ENCODE data around the gene AUNIP. TPM values are rescaled to one million over a fixed set of nuclear protein-coding genes. Genes with fewer than 3 reads are reported as not detected.

Gene AUNIP
- total and polyA plus RNA-seq, 2 of the 8 experiments (the other 6 are each of a cell fraction or from before 2014, with no cell fraction given) = 18.6 to 23.2 TPM

DNA sequence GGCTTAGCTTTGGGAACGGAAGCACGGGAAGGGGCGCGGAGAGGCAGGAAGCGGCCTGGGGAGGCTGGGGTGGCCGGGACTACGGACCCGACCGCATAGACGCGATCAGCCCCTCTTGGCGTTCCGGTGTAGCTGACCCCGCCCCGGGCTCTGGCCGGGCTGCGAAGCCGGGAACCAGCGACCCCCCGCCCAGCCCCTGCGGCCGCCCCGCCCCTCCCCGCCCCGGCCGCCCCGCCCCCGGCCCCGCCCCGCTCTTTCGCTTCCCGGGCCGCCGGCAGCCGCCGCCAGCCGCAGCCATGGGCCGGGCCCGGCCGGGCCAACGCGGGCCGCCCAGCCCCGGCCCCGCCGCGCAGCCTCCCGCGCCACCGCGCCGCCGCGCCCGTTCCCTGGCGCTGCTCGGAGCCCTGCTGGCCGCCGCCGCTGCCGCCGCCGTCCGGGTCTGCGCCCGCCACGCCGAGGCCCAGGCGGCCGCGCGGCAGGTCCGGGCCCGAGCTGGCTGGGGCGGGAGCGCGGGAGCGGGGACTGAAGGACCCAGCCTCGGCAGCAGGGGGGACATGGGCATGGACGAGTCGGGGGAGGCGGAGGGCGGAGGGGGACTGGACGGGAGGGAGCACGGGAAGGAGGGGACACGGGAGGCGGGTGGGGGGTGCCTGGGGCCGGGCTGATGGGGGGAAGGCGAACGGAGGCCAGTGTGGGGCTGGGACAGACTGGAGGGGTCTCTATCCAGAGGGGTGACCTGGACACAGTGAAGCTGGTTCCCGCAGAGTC lies 59.1 kb downstream of the AUNIP start, which contains the start of gene SELENON:
SELENON (plus strand) TSS at position 259 of the 768 bp plus-strand sequence; CDS start at position 297, 38 bp downstream.
- H3K9ac ChIP-seq (replicated peaks in 1 of 4; ENCODE audit: extremely low read depth in 1 of 4, low read depth in 3 of 4, low read length in 3 of 4) = peak within 1 kb of the TSS; percentile 41 to 95 (median 50); a peak in 6 of 7 replicates
- H3K23ac ChIP-seq (ENCODE audit: insufficient read length) = no peak within 1 kb of the TSS
- no peak within 1 kb of the TSS for H2BK20ac ChIP-seq (ENCODE audit: low read length)
- H2AK5ac ChIP-seq (ENCODE audit: low read depth, low read length) = no peak within 1 kb of the TSS
- peak within 1 kb of the TSS; percentile 55; the same call in 1 of the 2 replicates for H2BK5ac ChIP-seq (ENCODE audit: low read depth, low read length)
- CTCF ChIA-PET (ENCODE audit: partially characterized antibody) = interaction anchor here (0.6 to 8.3 kb wide), 17 partner anchors 11 to 281 kb away, joined by 3 to 83 read pairs (median 8); no protein-coding TSS in a partner anchor
- peak within 1 kb of the TSS; percentile 21 for H2BK120ac ChIP-seq (replicated peaks; ENCODE audit: low read depth, low read length)
- FAIRE-seq (no peak), DNase-seq (ENCODE audit: low read depth in 1 of 2, low spot score in 2 of 2) (peak in 1 of 2 experiments; percentile 87)
- peak within 1 kb of the TSS; percentile 83 to 96 for H3K4me2 ChIP-seq (ENCODE audit: insufficient read depth in 1 of 2, low read depth in 2 of 2, low read length in 2 of 2)
- H3K4me1 ChIP-seq (replicated peaks in 1 of 4; ENCODE audit: control insufficient read depth in 3 of 4, insufficient read depth in 4 of 4, low read length in 3 of 4) = peaks cover 7 to 14% (median 11%) of the 10 kb centered on the region in 4 experiments; a peak in 6 of 7 replicates
- H3K27me3 ChIP-seq (replicated peaks in 1 of 4; ENCODE audit: control insufficient read depth in 3 of 4, extremely low read depth in 1 of 4, insufficient read depth in 3 of 4, low read length in 3 of 4) = peaks cover 0 to 2% (median under 1%) of the 10 kb centered on the region in 4 experiments; a peak in 3 of 7 replicates
- peak within 1 kb of the TSS; percentile 52 for H4K91ac ChIP-seq (replicated peaks; ENCODE audit: insufficient read length, low read length)
- H4K5ac ChIP-seq (ENCODE audit: insufficient read length, low read depth, low read length) = peak within 1 kb of the TSS; percentile 89
- no peak within 1 kb of the TSS for H3K27ac ChIP-seq (ENCODE audit: low read depth, low read length)
- peak within 1 kb of the TSS; percentile 44 for H3K4ac ChIP-seq (replicated peaks; ENCODE audit: insufficient read length, low read depth, low read length)
- H3K79me1 ChIP-seq (ENCODE audit: low read depth, low read length) = no peaks in the 10 kb centered on the region; the same call in 1 of the 2 replicates
- no peaks in the 10 kb centered on the region for H3K9me3 ChIP-seq (ENCODE audit: insufficient read depth in 2 of 2, low read depth in 1 of 2, low read length in 1 of 2)
- H4K20me1 ChIP-seq (replicated peaks in 1 of 2; ENCODE audit: control insufficient read depth in 1 of 2, insufficient read depth in 2 of 2, low read length in 2 of 2) = peaks cover 0 to 8% of the 10 kb centered on the region in 2 experiments
- peak within 1 kb of the TSS; percentile 83 for H3K18ac ChIP-seq (ENCODE audit: extremely low read depth, low read length)
- H3K14ac ChIP-seq (ENCODE audit: insufficient read length) = no peak within 1 kb of the TSS
- H3K36me3 ChIP-seq (ENCODE audit: control insufficient read depth in 2 of 4, insufficient read depth in 4 of 4, low read length in 3 of 4) = peaks cover 0 to 4% (median 2%) of the 10 kb centered on the region in 4 experiments; a peak in 2 of 8 replicates
- H3K23me2 ChIP-seq (ENCODE audit: low read depth, low read length) = peaks cover 9% of the 10 kb centered on the region; the same call in 1 of the 2 replicates
- no peak within 1 kb of the TSS for H2BK15ac ChIP-seq (ENCODE audit: low read length)
- H3K79me2 ChIP-seq (ENCODE audit: control insufficient read depth in 1 of 2, insufficient read depth in 2 of 2, low read length in 2 of 2) = no peaks in the 10 kb centered on the region
- POLR2A ChIA-PET (ENCODE audit: partially characterized antibody) = interaction anchor here (0.8 to 2.0 kb wide), 8 partner anchors 10 to 230 kb away, joined by 3 to 9 read pairs (median 4); no protein-coding TSS in a partner anchor
- H2BK12ac ChIP-seq (ENCODE audit: low read depth, low read length) = 0 out of 2 replicates have a peak within 1 kb of the TSS, but pooled peaks have one; percentile 27
- peak within 1 kb of the TSS; percentile 7; the same call in 1 of the 2 replicates for H2AFZ ChIP-seq (ENCODE audit: low read length)
- WGBS, 2 experiments (ENCODE audit: extremely low coverage in 1 of 2, insufficient coverage in 1 of 2, insufficient read length in 1 of 2, insufficient replicate concordance in 2 of 2, low coverage in 1 of 2, low lambda C conversion rate in 2 of 2, missing lambda C conversion rate in 1 of 2) = 5% methylated on average over 28 of the region's 91 CpGs; no CpG with 5 or more reads in 1 of the 2 experiments
- H3K4me3 ChIP-seq (ENCODE audit: extremely low read depth in 1 of 4, insufficient read depth in 2 of 4, low read depth in 3 of 4, low read length in 4 of 4) = peak within 1 kb of the TSS; percentile 54 to 73 (median 60)
- H4K8ac ChIP-seq (ENCODE audit: extremely low read depth, insufficient read depth, low read length) = peak within 1 kb of the TSS; percentile 76
- no peak within 1 kb of the TSS for H3K56ac ChIP-seq (replicated peaks; ENCODE audit: insufficient read length, low read depth, low read length)
- no peak for TF ChIP-seq CREB1 (IDR thresholded peaks at IDR 0.05)
- no peak for TF ChIP-seq NANOG (IDR thresholded peaks at IDR 0.05; ENCODE audit: insufficient read depth, low read depth, low read length, poor library complexity, severe bottlenecking)
- peak; percentile 47; the same call in 1 of the 2 replicates for TF ChIP-seq POLR2AphosphoS5 (IDR thresholded peaks at IDR 0.05; ENCODE audit: low read depth, low read length)
- TF ChIP-seq, protein P1, sequence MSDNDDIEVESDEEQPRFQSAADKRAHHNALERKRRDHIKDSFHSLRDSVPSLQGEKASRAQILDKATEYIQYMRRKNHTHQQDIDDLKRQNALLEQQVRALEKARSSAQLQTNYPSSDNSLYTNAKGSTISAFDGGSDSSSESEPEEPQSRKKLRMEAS (IDR thresholded peaks at IDR 0.05) = peak; percentile 6; the same call in 1 of the 2 replicates
- no peak for TF ChIP-seq CEBPB (IDR thresholded peaks at IDR 0.05; ENCODE audit: low read depth, low read length)
- TF ChIP-seq HDAC2 (IDR thresholded peaks at IDR 0.05; ENCODE audit: borderline replicate concordance in 1 of 2, low read depth in 2 of 2, low read length in 2 of 2) = 0 out of 4 replicates have a peak, but pooled peaks of 1 of the 2 experiments have one; percentile 48
- no peak for TF ChIP-seq KDM1A (IDR thresholded peaks at IDR 0.05; ENCODE audit: borderline replicate concordance, low read length)
- no peak for TF ChIP-seq CBX8 (IDR thresholded peaks at IDR 0.05; ENCODE audit: borderline replicate concordance, low read depth, low read length)
- TF ChIP-seq PHF8 (conservative IDR thresholded peaks at IDR 0.05; ENCODE audit: low read depth, low read length) = no peak
- TF ChIP-seq SP1 (IDR thresholded peaks at IDR 0.05; ENCODE audit: low read depth, low read length) = 0 out of 2 replicates have a peak, but pooled peaks have one; percentile 30

Measured in H1 (cell line).